Measurements from ENCODE around the gene STRN.

STRN gene

GRCh38 chr2:36854241-36854640 is 112.1 kb downstream of the STRN start:
- no peak overlapping the region for H3K4me3 ChIP-seq (ENCODE audit: low read length)
- H3K27ac ChIP-seq (ENCODE audit: low read length), result no peak overlapping the region
- H3K9me3 ChIP-seq (ENCODE audit: insufficient read depth, low read length), result no peaks in the 10 kb centered on the region
- no peaks in the 10 kb centered on the region for H3K79me2 ChIP-seq (ENCODE audit: low read length)
- peaks cover 11% of the 10 kb centered on the region for H3K4me1 ChIP-seq (ENCODE audit: low read length)
- no peaks in the 10 kb centered on the region for H3K27me3 ChIP-seq (ENCODE audit: low read depth, low read length)
- peaks cover 11% of the 10 kb centered on the region for H3K36me3 ChIP-seq (replicated peaks; ENCODE audit: low read depth, low read length)
- no peak overlapping the region for H3K9ac ChIP-seq (ENCODE audit: low read length)
- no peak overlapping the region for H2AFZ ChIP-seq (ENCODE audit: low read depth, low read length)
- no peaks in the 10 kb centered on the region for H4K20me1 ChIP-seq (ENCODE audit: insufficient read depth, low read length)
- no peak overlapping the region for H3K4me2 ChIP-seq (ENCODE audit: low read length)
- TF ChIP-seq EZH2phosphoT487 (IDR thresholded peaks at IDR 0.05; ENCODE audit: low read depth), result no peak
- no peak for TF ChIP-seq CTCF (IDR thresholded peaks at IDR 0.05; ENCODE audit: low read depth, low read length)

- Histone ChIP-seq H4K20me1 (ENCODE audit: insufficient read depth, low read length) (no peaks in the 10 kb centered on the region), H3K27me3 (ENCODE audit: low read depth, low read length) (no peaks in the 10 kb centered on the region), H3K4me1 (ENCODE audit: low read length) (no peaks in the 10 kb centered on the region), H3K9me3 (ENCODE audit: insufficient read depth, low read length) (no peaks in the 10 kb centered on the region), H3K36me3 (replicated peaks; ENCODE audit: low read depth, low read length) (peaks cover 12% of the 10 kb centered on the region), H3K4me3 (ENCODE audit: low read length) (no peak overlapping the region), H3K79me2 (ENCODE audit: low read length) (no peaks in the 10 kb centered on the region), H3K27ac (ENCODE audit: low read length) (no peak overlapping the region), H2AFZ (ENCODE audit: low read depth, low read length) (no peak overlapping the region), H3K4me2 (ENCODE audit: low read length) (no peak overlapping the region), H3K9ac (ENCODE audit: low read length) (no peak overlapping the region)
- TF ChIP-seq CTCF (IDR thresholded peaks at IDR 0.05; ENCODE audit: low read depth, low read length) (no peak), EZH2phosphoT487 (IDR thresholded peaks at IDR 0.05; ENCODE audit: low read depth) (no peak)
Observed at GRCh38 chr2:36849265-36849664, 117.1 kb downstream of the STRN start.

- H3K36me3 ChIP-seq (replicated peaks; ENCODE audit: low read depth, low read length), result peaks cover 3% of the 10 kb centered on the region
- no peak overlapping the region for H3K4me3 ChIP-seq (ENCODE audit: low read length)
- H4K20me1 ChIP-seq (ENCODE audit: insufficient read depth, low read length), result no peaks in the 10 kb centered on the region
- no peaks in the 10 kb centered on the region for H3K79me2 ChIP-seq (ENCODE audit: low read length)
- no peak overlapping the region for H2AFZ ChIP-seq (ENCODE audit: low read depth, low read length)
- no peaks in the 10 kb centered on the region for H3K4me1 ChIP-seq (ENCODE audit: low read length)
- H3K27ac ChIP-seq (ENCODE audit: low read length), result no peak overlapping the region
- no peak overlapping the region for H3K9ac ChIP-seq (ENCODE audit: low read length)
- no peaks in the 10 kb centered on the region for H3K27me3 ChIP-seq (ENCODE audit: low read depth, low read length)
- TF ChIP-seq EZH2phosphoT487 (IDR thresholded peaks at IDR 0.05; ENCODE audit: low read depth), result no peak
- no peak for TF ChIP-seq CTCF (IDR thresholded peaks at IDR 0.05; ENCODE audit: low read depth, low read length)
- no peaks in the 10 kb centered on the region for H3K9me3 ChIP-seq (ENCODE audit: insufficient read depth, low read length)
- no peak overlapping the region for H3K4me2 ChIP-seq (ENCODE audit: low read length)
Observed at GRCh38 chr2:36843838-36844237, 122.5 kb downstream of the STRN start.

- Histone ChIP-seq H3K36me3 (replicated peaks; ENCODE audit: low read depth, low read length) (peaks cover 3% of the 10 kb centered on the region), H4K20me1 (ENCODE audit: insufficient read depth, low read length) (no peaks in the 10 kb centered on the region), H3K4me2 (ENCODE audit: low read length) (no peak overlapping the region), H3K9ac (ENCODE audit: low read length) (no peak overlapping the region), H3K27ac (ENCODE audit: low read length) (no peak overlapping the region), H3K79me2 (ENCODE audit: low read length) (no peaks in the 10 kb centered on the region), H3K4me1 (ENCODE audit: low read length) (no peaks in the 10 kb centered on the region), H2AFZ (ENCODE audit: low read depth, low read length) (no peak overlapping the region), H3K27me3 (ENCODE audit: low read depth, low read length) (no peaks in the 10 kb centered on the region), H3K9me3 (ENCODE audit: insufficient read depth, low read length) (no peaks in the 10 kb centered on the region), H3K4me3 (ENCODE audit: low read length) (no peak overlapping the region)
- TF ChIP-seq EZH2phosphoT487 (IDR thresholded peaks at IDR 0.05; ENCODE audit: low read depth) (no peak), CTCF (IDR thresholded peaks at IDR 0.05; ENCODE audit: low read depth, low read length) (no peak)
Observed at GRCh38 chr2:36839976-36840617, 126.2 kb downstream of the STRN start.
